Mesenchymal stem cell (in vitro differentiated cells and primary cell): Measurements from ENCODE around the gene MAN1C1.
A peak's percentile ranks its signal among the peaks of the same experiment; 100 is the strongest.

ENCODE experiments used
- DNase-seq: peaks from one replicate; pipeline ENCODE4 v3.0.0-alpha.2; 2013
- H2AFZ ChIP-seq: one replicate; pipeline ENCODE4 v1.6.1; 2013; ENCODE audit warnings: low read depth, mild to moderate bottlenecking, control low read depth, inconsistent platforms, low read length, moderate library complexity
- H2AK5ac ChIP-seq: 2 replicates; pipeline ENCODE4 v1.6.1; 2013; ENCODE audit warnings: low read length, moderate library complexity, mild to moderate bottlenecking, inconsistent platforms; ENCODE audit not compliant: severe bottlenecking
- H2BK120ac ChIP-seq: one replicate; pipeline ENCODE4 v1.6.1; 2013; ENCODE audit warnings: low read depth, mild to moderate bottlenecking, inconsistent platforms, low read length, moderate library complexity
- H2BK12ac ChIP-seq, 2 experiments: one replicate each; pipeline ENCODE4 v1.6.1; 2013; ENCODE audit warnings: inconsistent platforms in 2 of 2, low read length in 2 of 2, mild to moderate bottlenecking in 2 of 2, moderate library complexity in 2 of 2, control low read depth in 1 of 2
- H2BK15ac ChIP-seq: one replicate; pipeline ENCODE4 v1.6.1; 2013; ENCODE audit warnings: mild to moderate bottlenecking, low read depth, inconsistent platforms; ENCODE audit not compliant: poor library complexity, severe bottlenecking
- H2BK5ac ChIP-seq: 2 replicates; pipeline ENCODE4 v1.6.1; 2013; ENCODE audit warnings: low read depth, mild to moderate bottlenecking, low read length, control low read depth, inconsistent platforms; ENCODE audit not compliant: poor library complexity, severe bottlenecking
- H3K14ac ChIP-seq, 2 experiments: one replicate each; pipeline ENCODE4 v1.6.1; 2013; ENCODE audit warnings: inconsistent platforms in 2 of 2, low read length in 2 of 2, control low read depth in 1 of 2, mild to moderate bottlenecking in 1 of 2, moderate library complexity in 1 of 2
- H3K18ac ChIP-seq, 2 experiments: one replicate each; pipeline ENCODE4 v1.6.1; 2013; ENCODE audit warnings: inconsistent platforms in 2 of 2, low read length in 2 of 2, control low read depth in 1 of 2, low read depth in 1 of 2, mild to moderate bottlenecking in 1 of 2
- H3K23ac ChIP-seq, 2 experiments: one replicate each; pipeline ENCODE4 v1.6.1; 2013; ENCODE audit warnings: inconsistent platforms in 2 of 2, low read length in 2 of 2, mild to moderate bottlenecking in 2 of 2, moderate library complexity in 2 of 2, control low read depth in 1 of 2
- H3K27ac ChIP-seq: 2 replicates; pipeline ENCODE4 v1.5.1; 2013; ENCODE audit warnings: mild to moderate bottlenecking, moderate library complexity, low read length, control low read depth, inconsistent platforms; ENCODE audit not compliant: poor library complexity, severe bottlenecking
- H3K27me3 ChIP-seq, 2 experiments: 2 replicates each; pipeline versions ENCODE4 v1.6.1 to v1.7.0; 2013; ENCODE audit warnings: low read length in 2 of 2, mild to moderate bottlenecking in 2 of 2, moderate library complexity in 2 of 2, control low read depth in 1 of 2, inconsistent platforms in 1 of 2; ENCODE audit not compliant: control insufficient read depth in 1 of 2, insufficient read depth in 1 of 2
- H3K36me3 ChIP-seq, 2 experiments: 2 replicates each; pipeline versions ENCODE4 v1.6.1 to v1.7.0; 2013; ENCODE audit warnings: low read length in 2 of 2, control low read depth in 1 of 2, inconsistent platforms in 1 of 2, low read depth in 1 of 2, mild to moderate bottlenecking in 1 of 2; ENCODE audit not compliant: insufficient read depth in 2 of 2, control insufficient read depth in 1 of 2
- H3K4ac ChIP-seq, 2 experiments: one replicate each; pipeline ENCODE4 v1.6.1; 2013; ENCODE audit warnings: inconsistent platforms in 2 of 2, low read length in 2 of 2, mild to moderate bottlenecking in 2 of 2, moderate library complexity in 2 of 2, control low read depth in 1 of 2, low read depth in 1 of 2
- H3K4me1 ChIP-seq: 2 replicates; pipeline ENCODE4 v1.6.1; 2013; ENCODE audit warnings: low read depth, low read length, control low read depth; ENCODE audit not compliant: control insufficient read depth, insufficient read depth
- H3K4me2 ChIP-seq: 2 replicates; pipeline ENCODE4 v1.6.1; 2013; ENCODE audit warnings: low read length, mild to moderate bottlenecking, inconsistent platforms; ENCODE audit not compliant: poor library complexity, severe bottlenecking
- H3K4me3 ChIP-seq, 2 experiments: 2 replicates each; pipeline versions ENCODE4 v1.5.1 to v1.7.0; 2013; ENCODE audit warnings: low read length in 2 of 2, mild to moderate bottlenecking in 2 of 2, control low read depth in 1 of 2, low read depth in 1 of 2; ENCODE audit not compliant: insufficient read depth in 1 of 2
- H3K79me1 ChIP-seq: replicated peaks from 2 replicates; pipeline ENCODE4 v1.6.1; 2013; ENCODE audit warnings: mild to moderate bottlenecking, control low read depth, low read length, inconsistent platforms; ENCODE audit not compliant: poor library complexity, severe bottlenecking
- H3K9ac ChIP-seq: 2 replicates; pipeline ENCODE4 v1.7.0; 2013; ENCODE audit warnings: mild to moderate bottlenecking, low read length, moderate library complexity
- H3K9me3 ChIP-seq: 2 replicates; pipeline ENCODE4 v1.7.0; 2013; ENCODE audit warnings: mild to moderate bottlenecking, low read length; ENCODE audit not compliant: control insufficient read depth
- H4K8ac ChIP-seq: one replicate; pipeline ENCODE4 v1.6.1; 2013; ENCODE audit warnings: inconsistent platforms, mild to moderate bottlenecking, low read length, moderate library complexity
- H4K91ac ChIP-seq: one replicate; pipeline ENCODE4 v1.6.1; 2013; ENCODE audit warnings: mild to moderate bottlenecking, low read length, inconsistent platforms
- WGBS: methylation state at CpG from one replicate; pipeline ENCODE4 v1.1.7; 2013; ENCODE audit warnings: mixed read lengths; 5-methylcytosine and 5-hydroxymethylcytosine counted together

Gene MAN1C1

GRCh38 chr1:25798666-25799351 is 182.2 kb downstream of the MAN1C1 start:
- Histone ChIP-seq H4K91ac (peak overlapping the region; percentile 52), H2BK15ac (peak overlapping the region; percentile 54), H2BK5ac (no peak overlapping the region), H2AK5ac (peak overlapping the region; percentile 46), H3K27ac (no peak overlapping the region), H2AFZ (no peak overlapping the region), H3K4ac (peak overlapping the region; percentile 37 to 57), H2BK12ac (peak overlapping the region; percentile 85 to 94), H3K4me2 (no peak overlapping the region), H3K27me3 (no peaks in the 10 kb centered on the region), H3K36me3 (peaks cover 0 to 8% of the 10 kb centered on the region in 2 experiments), H3K14ac (no peak overlapping the region), H3K23ac (peak overlapping the region in 1 of 2 experiments; percentile 92), H3K4me3 (no peak overlapping the region), H4K8ac (no peak overlapping the region), H3K18ac (peak overlapping the region; percentile 19 to 80), H3K9ac (peak overlapping the region; percentile 84), H3K9me3 (no peaks in the 10 kb centered on the region), H3K4me1 (peaks cover 17% of the 10 kb centered on the region), H2BK120ac (peak overlapping the region; percentile 27), H3K79me1 (peaks cover 10% of the 10 kb centered on the region)
- no peak for DNase-seq
- 82% methylated on average over 8 of the region's 8 CpGs for WGBS

GRCh38 chr1:25799352-25799934 is 182.9 kb downstream of the MAN1C1 start:
- DNase-seq: no peak
- H3K14ac ChIP-seq: peak overlapping the region in 1 of 2 experiments; percentile 61
- H2BK12ac ChIP-seq: peak overlapping the region in 1 of 2 experiments; percentile 70
- peaks cover 20% of the 10 kb centered on the region for H3K4me1 ChIP-seq
- peak overlapping the region; percentile 54 for H3K4me2 ChIP-seq
- H4K91ac ChIP-seq: peak overlapping the region; percentile 64
- no peak overlapping the region for H2BK120ac ChIP-seq
- H3K9me3 ChIP-seq: no peaks in the 10 kb centered on the region
- peak overlapping the region; percentile 87 for H4K8ac ChIP-seq
- H3K4ac ChIP-seq: peak overlapping the region in 1 of 2 experiments; percentile 94
- no peaks in the 10 kb centered on the region for H3K27me3 ChIP-seq
- peak overlapping the region; percentile 73 to 86 for H3K18ac ChIP-seq
- H3K27ac ChIP-seq: no peak overlapping the region
- WGBS: 45% methylated on average over 11 of the region's 12 CpGs
- H2BK5ac ChIP-seq: peak overlapping the region; percentile 47
- peaks cover 10% of the 10 kb centered on the region for H3K79me1 ChIP-seq
- H2AFZ ChIP-seq: peak overlapping the region; percentile 87
- H3K9ac ChIP-seq: peak overlapping the region; percentile 84
- peak overlapping the region in 1 of 2 experiments; percentile 37 for H3K23ac ChIP-seq
- H2BK15ac ChIP-seq: peak overlapping the region; percentile 54
- peak overlapping the region; percentile 46 for H2AK5ac ChIP-seq
- peak overlapping the region; percentile 58 to 80 for H3K4me3 ChIP-seq
- peaks cover 0 to 8% of the 10 kb centered on the region in 2 experiments for H3K36me3 ChIP-seq

- H3K9ac ChIP-seq: peak within 1 kb of the TSS; percentile 92
- peaks cover 22% of the 10 kb centered on the region for H3K4me1 ChIP-seq
- H3K4me3 ChIP-seq: peak within 1 kb of the TSS; percentile 82 to 91
- H3K4me2 ChIP-seq: peak within 1 kb of the TSS; percentile 87
- H3K14ac ChIP-seq: peak within 1 kb of the TSS in 1 of 2 experiments; percentile 91
- peak within 1 kb of the TSS; percentile 87 for H2AFZ ChIP-seq
- H3K79me1 ChIP-seq: peaks cover 13% of the 10 kb centered on the region
- H3K27ac ChIP-seq: no peak within 1 kb of the TSS
- peak within 1 kb of the TSS; percentile 73 to 89 for H3K18ac ChIP-seq
- peak within 1 kb of the TSS; percentile 37 to 54 for H3K23ac ChIP-seq
- H2AK5ac ChIP-seq: peak within 1 kb of the TSS; percentile 46
- H2BK15ac ChIP-seq: peak within 1 kb of the TSS; percentile 74
- no peaks in the 10 kb centered on the region for H3K9me3 ChIP-seq
- peak; percentile 54 for DNase-seq
- peak within 1 kb of the TSS; percentile 87 for H2BK120ac ChIP-seq
- peak within 1 kb of the TSS; percentile 55 to 85 for H2BK12ac ChIP-seq
- no peaks in the 10 kb centered on the region for H3K27me3 ChIP-seq
- H2BK5ac ChIP-seq: peak within 1 kb of the TSS; percentile 47
- under 1% methylated on average over 43 of the region's 91 CpGs for WGBS
- H3K36me3 ChIP-seq: peaks cover 3 to 12% of the 10 kb centered on the region in 2 experiments
- H4K8ac ChIP-seq: peak within 1 kb of the TSS; percentile 87
- H3K4ac ChIP-seq: peak within 1 kb of the TSS; percentile 78 to 94
- H4K91ac ChIP-seq: peak within 1 kb of the TSS; percentile 94
These were observed 183.5 kb downstream of the MAN1C1 start, which contains the start of gene SELENON for GRCh38 chr1:25799935-25800702. Gene SELENON (plus strand): TSS chr1:25800193. CDS start chr1:25800231, 38 bp downstream.
